Lower leg skin (tissue), 4 donors: ENCODE measurements around the gene MYO18B. TPM values are rescaled to one million over a fixed set of nuclear protein-coding genes. Genes with fewer than 3 reads are reported as not detected.

Source experiments
- DNase-seq, 2 donors: peaks; one replicate each; pipeline ENCODE4 v3.0.0-alpha.2; 2019; ENCODE audit warnings: low spot score in 2 of 2
- H3K4me3 ChIP-seq: fragments of 200-600 bp; sonication (generic); 2 replicates; pipeline ENCODE4 v1.5.1; 2017; ENCODE audit warnings: mild to moderate bottlenecking, low read depth; ENCODE audit not compliant: poor library complexity, severe bottlenecking
- CTCF ChIP-seq, 3 donors: fragments of 450-650 bp; IDR thresholded peaks; one replicate each; pipeline ENCODE4 v1.5.1; 2016; ENCODE audit warnings: antibody characterized with exemption in 3 of 3, mild to moderate bottlenecking in 3 of 3, moderate library complexity in 2 of 3
- POLR2A ChIP-seq, 2 donors: fragments of 450-650 bp; IDR thresholded peaks; one replicate each; pipeline ENCODE4 v1.6.1; 2016 to 2017; ENCODE audit warnings: antibody characterized with exemption in 2 of 2, mild to moderate bottlenecking in 1 of 2, moderate library complexity in 1 of 2
- WGBS, 2 donors: methylation state at CpG; one replicate each; pipeline ENCODE4 v1.1.5; 2018; 5-methylcytosine and 5-hydroxymethylcytosine counted together
- intact Hi-C: fragments of 100-400 bp; cut with DNase I; formaldehyde crosslinking; loops from one replicate; pipeline ENCODE4 v1.15.0; 2023; ENCODE audit warnings: low total_unique reads
- total RNA-seq, 4 donors: library from RNA; depleted of rRNA; stranded (reverse); fragments of >200 nt; gene quantifications; one replicate each; pipeline ENCODE4 v1.1.0, GENCODE V29; 2016

The MYO18B gene
- total RNA-seq, 4 donors from 2014 or later = 1.5 to 3.4 TPM; not detected in 2

DNA sequence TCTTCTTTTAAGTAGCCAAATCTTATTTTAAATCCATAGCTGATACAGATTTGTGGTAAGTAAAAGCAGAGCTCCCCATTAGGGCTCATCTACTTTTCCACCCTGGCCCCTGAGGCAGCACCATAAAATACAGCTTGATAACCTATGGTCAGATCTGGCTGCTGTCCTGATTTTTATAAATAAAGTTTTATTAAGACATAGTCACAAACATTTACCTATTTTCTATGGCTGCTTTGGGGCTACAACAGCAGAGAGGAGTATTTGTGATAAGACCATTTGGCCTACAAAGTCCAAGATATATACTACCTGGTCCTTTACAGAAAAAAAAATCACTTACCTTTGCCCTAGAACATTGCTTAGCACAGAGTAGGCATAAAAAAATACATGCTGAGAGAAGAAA lies 227.3 kb downstream of the MYO18B start:
- no peak overlapping the region for H3K4me3 ChIP-seq
- TF ChIP-seq POLR2A (IDR thresholded peaks at IDR 0.05) (no peak), CTCF (IDR thresholded peaks at IDR 0.05) (no peak)
- DNase-seq = no peak
- intact Hi-C loops = no loop called here

DNA sequence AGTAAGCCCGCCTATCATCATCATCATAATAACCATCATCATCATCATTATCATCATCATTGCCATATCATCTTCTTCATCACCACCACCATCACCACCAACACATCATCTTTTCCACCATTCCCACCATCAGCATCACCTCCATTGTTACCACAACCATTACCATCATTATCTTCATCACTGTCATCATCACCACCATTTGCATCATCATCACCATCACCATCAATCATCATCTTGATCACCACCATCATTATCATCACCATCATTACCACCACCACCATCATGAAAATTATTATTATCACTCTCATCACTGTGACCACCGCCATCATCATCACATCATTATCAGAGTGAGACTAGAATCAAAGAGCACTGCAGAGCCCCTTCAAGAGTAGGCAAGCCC lies 227.9 kb downstream of the MYO18B start:
- intact Hi-C loops = no loop called here
- H3K4me3 ChIP-seq = no peak overlapping the region
- WGBS, 2 donors = 77 to 81% methylated on average over 2 of the region's 2 CpGs
- TF ChIP-seq POLR2A (IDR thresholded peaks at IDR 0.05) (no peak), CTCF (IDR thresholded peaks at IDR 0.05) (no peak)
- no peak for DNase-seq

GRCh38 chr22:25970374-25970911 lies 228.5 kb downstream of the MYO18B start:
- DNase-seq = no peak
- 15 to 19% methylated on average over 6 of the region's 6 CpGs for WGBS, 2 donors
- intact Hi-C loops = no loop called here
- H3K4me3 ChIP-seq = no peak overlapping the region
- TF ChIP-seq POLR2A (IDR thresholded peaks at IDR 0.05) (no peak), CTCF (IDR thresholded peaks at IDR 0.05) (no peak)

- H3K4me3 ChIP-seq = no peak overlapping the region
- no peak for TF ChIP-seq CTCF (IDR thresholded peaks at IDR 0.05)
- TF ChIP-seq POLR2A (IDR thresholded peaks at IDR 0.05) = no peak
- intact Hi-C loops = no loop called here
- no peak for DNase-seq
- WGBS, 2 donors = 48 to 64% methylated on average over 9 of the region's 9 CpGs
Observed at GRCh38 chr22:25970999-25971811, 229.2 kb downstream of the MYO18B start.

GRCh38 chr22:25972397-25972796 lies 230.4 kb downstream of the MYO18B start:
- 59 to 67% methylated on average over 9 of the region's 9 CpGs for WGBS, 2 donors
- H3K4me3 ChIP-seq = no peak overlapping the region
- intact Hi-C loops = no loop called here
- TF ChIP-seq CTCF (IDR thresholded peaks at IDR 0.05) = no peak
- no peak for TF ChIP-seq POLR2A (IDR thresholded peaks at IDR 0.05)
- no peak for DNase-seq
